Measurements from ENCODE around the gene SLC35F3.

DNA sequence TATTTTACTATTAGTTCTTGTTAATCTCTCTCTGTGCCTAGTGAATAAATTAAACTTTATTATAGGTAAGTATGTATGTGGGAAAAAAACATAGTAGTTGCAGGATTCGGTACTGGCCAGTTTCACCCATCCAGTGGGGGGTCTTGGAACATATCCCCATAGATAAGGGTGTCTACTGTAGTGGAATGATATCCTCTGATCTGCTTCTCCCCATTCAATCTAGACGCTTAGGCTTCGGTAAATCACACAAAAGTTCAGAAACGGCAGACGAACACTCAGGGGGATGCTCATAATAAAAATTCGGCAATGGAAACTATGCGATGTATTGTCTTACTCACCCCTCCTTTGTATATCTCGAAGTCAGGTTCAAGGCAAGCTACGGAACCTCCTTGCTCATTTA, 235.9 kb downstream of the SLC35F3 start:
- TF ChIP-seq POLR2AphosphoS5 (IDR thresholded peaks at IDR 0.05; ENCODE audit: insufficient read depth in 1 of 2, low read depth in 1 of 2), result no peak
- TF ChIP-seq POLR2A (IDR thresholded peaks at IDR 0.05), result no peak
